CD4-positive, alpha-beta T cell treated with Interleukin-15 for 4 hours (primary cell): ENCODE measurements around the gene RDH16.
"Not testable (repeated sequence)": the region's sequence is repeated elsewhere in the genome, so short reads cannot be mapped to it uniquely, and the experiment has no call there.

Experiments used
- DNase-seq: peaks from one replicate; pipeline ENCODE4 v3.0.0-alpha.2; 2020; ENCODE audit warnings: low spot score

RDH16 gene

DNA sequence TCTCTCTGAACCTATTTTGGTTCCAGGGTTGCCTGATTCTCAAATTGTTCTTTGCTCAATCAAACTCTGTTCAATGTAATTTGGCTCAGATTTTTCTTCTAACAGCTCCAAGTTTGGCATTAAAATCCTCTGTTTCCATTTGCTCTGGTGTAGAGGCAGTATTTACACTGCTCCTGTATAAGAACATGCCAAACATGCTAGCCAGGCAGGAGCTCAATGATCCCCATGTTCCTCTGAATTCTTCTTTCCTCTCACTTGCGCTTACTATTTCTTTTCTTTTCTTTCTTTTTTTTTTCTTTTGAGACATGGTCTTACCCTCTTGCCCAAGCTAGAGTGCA, 40.4 kb downstream of the RDH16 start:
- DNase-seq: no peak

DNA sequence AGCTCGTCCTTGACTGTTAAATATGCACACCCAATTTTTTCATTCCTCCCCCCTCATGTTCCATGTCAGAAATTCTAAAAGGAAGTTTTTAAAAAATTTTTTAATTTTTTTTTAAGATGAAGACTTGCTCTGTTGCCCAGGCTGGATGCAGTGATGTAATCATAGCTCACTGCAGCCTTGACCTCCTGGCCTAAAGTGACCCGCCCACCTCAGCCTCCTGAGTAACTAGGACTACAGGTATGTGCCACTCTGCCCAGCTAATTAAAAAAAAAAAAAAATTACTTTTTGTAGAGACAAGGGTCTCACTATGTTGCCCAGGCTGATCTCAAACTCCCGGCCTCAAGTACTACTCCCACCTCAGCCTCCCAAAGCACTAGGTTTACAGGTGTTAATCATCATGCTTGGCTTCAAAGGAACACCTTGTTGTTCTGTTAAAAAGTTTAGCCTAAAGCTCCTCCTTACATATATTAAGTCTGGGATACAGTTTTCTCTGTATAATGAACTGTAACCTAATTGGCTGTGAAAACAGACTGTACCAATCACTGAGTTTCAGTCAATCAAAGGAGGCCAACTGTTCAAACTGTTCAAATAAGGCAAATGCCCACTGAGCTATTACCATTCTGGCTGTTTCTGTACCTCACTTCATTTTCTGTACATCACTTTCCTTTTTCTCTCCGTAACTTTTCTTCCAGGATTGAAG, 41.0 kb downstream of the RDH16 start:
- no peak for DNase-seq

DNA sequence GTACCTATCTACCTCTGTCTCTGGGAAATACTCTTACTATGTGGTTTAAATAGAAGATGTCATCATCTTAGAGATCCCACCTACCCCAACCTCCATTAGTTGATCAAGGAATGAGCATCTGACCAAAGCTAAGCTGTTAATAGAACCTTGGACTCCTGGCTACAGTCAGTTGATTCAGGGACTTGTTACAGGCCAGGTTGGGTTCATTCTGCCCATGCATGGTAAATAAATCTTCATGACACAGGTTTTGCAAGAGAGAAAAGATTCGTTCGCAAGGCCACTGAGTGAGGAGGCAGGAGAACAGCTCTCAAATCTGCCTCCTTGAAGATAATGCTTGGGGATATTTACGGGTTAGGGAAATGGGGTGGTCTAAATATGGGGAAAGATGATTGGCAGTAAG, 42.7 kb downstream of the RDH16 start:
- DNase-seq: no peak

- DNase-seq: no peak
These were observed 43.2 kb downstream of the RDH16 start for GRCh38 chr12:56914256-56914655.

DNA sequence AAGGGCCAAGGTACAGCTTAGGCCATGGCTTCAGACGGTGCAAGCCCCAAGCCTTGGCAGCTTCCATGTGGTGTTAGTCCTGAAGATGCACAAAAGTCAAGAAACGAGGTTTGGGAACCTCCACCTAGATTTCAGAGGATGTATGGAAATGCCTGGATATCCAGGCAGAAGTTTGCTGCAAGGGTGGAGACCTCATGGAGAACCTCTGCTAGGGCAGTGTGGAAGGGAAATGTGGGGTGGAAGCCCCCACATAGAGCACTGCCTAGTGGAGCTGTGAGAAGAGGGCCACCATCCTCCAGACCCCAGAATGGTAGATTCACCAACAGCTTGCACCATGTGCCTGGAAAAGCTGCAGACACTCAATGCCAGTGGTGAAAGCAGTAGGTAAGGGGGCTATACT, 48.0 kb downstream of the RDH16 start:
- not testable (repeated sequence) for DNase-seq

- DNase-seq: no peak
These were observed 49.3 kb downstream of the RDH16 start for GRCh38 chr12:56908136-56908535.

- DNase-seq: no peak
These were observed 51.6 kb downstream of the RDH16 start for GRCh38 chr12:56905852-56906251.

GRCh38 chr12:56903374-56903773, 54.0 kb downstream of the RDH16 start:
- no peak for DNase-seq
